Adrenal gland (tissue), 5 donors: ENCODE data around the gene OR2H2.

Experiments
- CTCF ChIP-seq, 6 experiments: fragments of 450-650 bp in 4 of 6; fragments of 200-600 bp in 2 of 6; sonication (generic) in 1 of 6; IDR thresholded peaks; 1 replicate in 5 of 6; 2 replicates in 1 of 6; pipeline versions ENCODE4 v1.5.1 to v1.8.0; 2016 to 2021; ENCODE audit warnings: antibody characterized with exemption in 6 of 6, mild to moderate bottlenecking in 2 of 6, moderate library complexity in 1 of 6
- POLR2A ChIP-seq, 2 donors: fragments of 450-650 bp; IDR thresholded peaks; one replicate each; pipeline ENCODE4 v1.6.1; 2017; ENCODE audit warnings: antibody characterized with exemption in 2 of 2, mild to moderate bottlenecking in 2 of 2, moderate library complexity in 1 of 2
- donor health status: DM: no; HTN: no; CAD: no.

GRCh38 chr6:29558439-29559079 lies 26.4 kb upstream of the OR2H2 start:
- TF ChIP-seq POLR2A (IDR thresholded peaks at IDR 0.05): no peak
- TF ChIP-seq CTCF (IDR thresholded peaks at IDR 0.05): no peak
